RWPE2 (cell line): ENCODE data around the gene METTL25.

Source experiments
- ATAC-seq: fragments of 200-7000 bp; cut with Tn5 transposase; 3 replicates; pipeline ENCODE4 v1.9.1; 2021; ENCODE audit warnings: low read depth
- DNase-seq: peaks from one replicate; pipeline ENCODE4 v3.0.0-alpha.2; 2020; ENCODE audit warnings: low spot score
- H3K27ac ChIP-seq: fragments of 450-650 bp; 2 replicates; pipeline ENCODE4 v1.5.1; 2017; ENCODE audit warnings: mild to moderate bottlenecking; ENCODE audit not compliant: poor library complexity, severe bottlenecking
- H3K27me3 ChIP-seq: fragments of 250-450 bp; sonication (Bioruptor Pico); 2 replicates; pipeline ENCODE4 v1.5.1; 2021; ENCODE audit warnings: mild to moderate bottlenecking, moderate library complexity; ENCODE audit not compliant: insufficient read depth, poor library complexity, severe bottlenecking
- H3K36me3 ChIP-seq: fragments of 250-450 bp; sonication (Bioruptor Pico); 2 replicates; pipeline ENCODE4 v1.5.1; 2020; ENCODE audit warnings: low read depth, mild to moderate bottlenecking, moderate library complexity
- H3K4me1 ChIP-seq: fragments of 250-450 bp; sonication (Bioruptor Pico); 2 replicates; pipeline ENCODE4 v1.5.1; 2021; ENCODE audit warnings: mild to moderate bottlenecking, moderate library complexity; ENCODE audit not compliant: insufficient read depth, poor library complexity, severe bottlenecking
- H3K4me3 ChIP-seq: fragments of 250-450 bp; sonication (Bioruptor Pico); 2 replicates; pipeline ENCODE4 v1.5.1; 2021; ENCODE audit warnings: mild to moderate bottlenecking, moderate library complexity; ENCODE audit not compliant: severe bottlenecking
- H3K9me3 ChIP-seq: fragments of 250-450 bp; sonication (Bioruptor Pico); 2 replicates; pipeline ENCODE4 v1.5.1; 2021; ENCODE audit warnings: mild to moderate bottlenecking, moderate library complexity; ENCODE audit not compliant: severe bottlenecking
- CTCF ChIP-seq: fragments of 450-650 bp; IDR thresholded peaks from one replicate; pipeline ENCODE4 v1.5.1; 2017; ENCODE audit warnings: mild to moderate bottlenecking, moderate library complexity; ENCODE audit not compliant: poor library complexity, severe bottlenecking

Gene METTL25

GRCh38 chr12:82476511-82476910 is 118.2 kb downstream of the METTL25 start:
- ATAC-seq = no peak
- no peaks in the 10 kb centered on the region for H3K9me3 ChIP-seq
- peaks cover 25% of the 10 kb centered on the region for H3K4me1 ChIP-seq
- DNase-seq = no peak
- no peak overlapping the region for H3K27ac ChIP-seq
- no peak for TF ChIP-seq CTCF
- no peaks in the 10 kb centered on the region for H3K27me3 ChIP-seq
- H3K4me3 ChIP-seq = no peak overlapping the region
- H3K36me3 ChIP-seq = no peaks in the 10 kb centered on the region

- TF ChIP-seq CTCF = no peak
- Histone ChIP-seq H3K27me3 (no peaks in the 10 kb centered on the region), H3K4me1 (peaks cover 25% of the 10 kb centered on the region), H3K27ac (peak overlapping the region; percentile 34), H3K9me3 (no peaks in the 10 kb centered on the region), H3K36me3 (no peaks in the 10 kb centered on the region), H3K4me3 (no peak overlapping the region)
- ATAC-seq = peak; percentile 67
- no peak for DNase-seq
These were observed 121.2 kb downstream of the METTL25 start for GRCh38 chr12:82479511-82479910.

GRCh38 chr12:82480606-82481005 is 122.3 kb downstream of the METTL25 start:
- Histone ChIP-seq H3K9me3 (no peaks in the 10 kb centered on the region), H3K4me1 (peaks cover 17% of the 10 kb centered on the region), H3K36me3 (no peaks in the 10 kb centered on the region), H3K27me3 (no peaks in the 10 kb centered on the region), H3K27ac (no peak overlapping the region), H3K4me3 (no peak overlapping the region)
- TF ChIP-seq CTCF = no peak
- no peak for DNase-seq
- no peak for ATAC-seq

GRCh38 chr12:82481954-82482353 is 123.6 kb downstream of the METTL25 start:
- Histone ChIP-seq H3K4me3 (no peak overlapping the region), H3K9me3 (no peaks in the 10 kb centered on the region), H3K4me1 (peaks cover 17% of the 10 kb centered on the region), H3K27ac (no peak overlapping the region), H3K36me3 (no peaks in the 10 kb centered on the region), H3K27me3 (no peaks in the 10 kb centered on the region)
- DNase-seq = no peak
- no peak for ATAC-seq
- TF ChIP-seq CTCF = no peak

GRCh38 chr12:82486524-82487235 is 128.4 kb downstream of the METTL25 start:
- Histone ChIP-seq H3K36me3 (no peaks in the 10 kb centered on the region), H3K4me3 (no peak overlapping the region), H3K27ac (no peak overlapping the region), H3K9me3 (no peaks in the 10 kb centered on the region), H3K4me1 (no peaks in the 10 kb centered on the region), H3K27me3 (no peaks in the 10 kb centered on the region)
- no peak for ATAC-seq
- TF ChIP-seq CTCF = no peak
- no peak for DNase-seq
